Smooth muscle cell (in vitro differentiated cells): ENCODE measurements around the gene LOXHD1. TPM values are rescaled to one million over a fixed set of nuclear protein-coding genes. Genes with fewer than 3 reads are reported as not detected.

Experiments used
- DNase-seq: peaks from one replicate; lab custom pipeline; 2025; ENCODE audit not compliant: unreplicated experiment; lab: John Stamatoyannopoulos, UW
- H2AFZ ChIP-seq: fragments of 200-600 bp; sonication (generic); 2 replicates; pipeline ENCODE4 v1.6.0; 2016; ENCODE audit warnings: antibody characterized with exemption, low read depth, mild to moderate bottlenecking
- H3F3A ChIP-seq: fragments of 200-600 bp; sonication (generic); 2 replicates; pipeline ENCODE4 v1.6.0; 2017; ENCODE audit warnings: antibody characterized with exemption, low read depth
- H3K27ac ChIP-seq: fragments of 200-600 bp; sonication (generic); 2 replicates; pipeline ENCODE4 v1.5.1; 2016; ENCODE audit warnings: low read depth, mild to moderate bottlenecking
- H3K27me3 ChIP-seq: fragments of 200-600 bp; sonication (generic); 2 replicates; pipeline ENCODE4 v1.6.1; 2016; ENCODE audit warnings: low read depth, mild to moderate bottlenecking
- H3K36me3 ChIP-seq: fragments of 200-600 bp; sonication (generic); 2 replicates; pipeline ENCODE4 v1.5.1; 2016; ENCODE audit warnings: low read depth
- H3K4me1 ChIP-seq: fragments of 200-600 bp; sonication (generic); 2 replicates; pipeline ENCODE4 v1.5.1; 2016; ENCODE audit warnings: low read depth
- H3K4me2 ChIP-seq: fragments of 200-600 bp; sonication (generic); 2 replicates; pipeline ENCODE4 v1.6.0; 2016; ENCODE audit warnings: mild to moderate bottlenecking
- H3K4me3 ChIP-seq: fragments of 200-600 bp; sonication (generic); 2 replicates; pipeline ENCODE4 v1.5.1; 2016; ENCODE audit warnings: mild to moderate bottlenecking
- H3K79me2 ChIP-seq: fragments of 200-600 bp; sonication (generic); 2 replicates; pipeline ENCODE4 v1.6.0; 2016; ENCODE audit warnings: low read depth, mild to moderate bottlenecking
- H3K9ac ChIP-seq: fragments of 200-600 bp; sonication (generic); 2 replicates; pipeline ENCODE4 v1.6.0; 2016; ENCODE audit warnings: low read depth
- H3K9me3 ChIP-seq: fragments of 200-600 bp; sonication (generic); replicated peaks from 2 replicates; pipeline ENCODE4 v1.5.1; 2016; ENCODE audit warnings: low read depth
- H4K20me1 ChIP-seq: fragments of 200-600 bp; sonication (generic); 2 replicates; pipeline ENCODE4 v1.6.0; 2016; ENCODE audit warnings: low read depth
- WGBS: methylation state at CpG from one replicate; pipeline ENCODE4 v1.1.7; 2016; ENCODE audit warnings: low lambda C conversion rate; 5-methylcytosine and 5-hydroxymethylcytosine counted together
- polyA plus RNA-seq: library from polyadenylated mRNA; unstranded; fragments of >200 nt; fragmentation: Nextera tagmentation; extraction: Ambion mirVana; gene quantifications from 2 replicates; pipeline ENCODE4 v1.2.1, GENCODE V29; 2016
- total RNA-seq: library from RNA; depleted of rRNA; stranded (reverse); fragments of >200 nt; gene quantifications from 2 replicates; pipeline ENCODE4 v1.2.3, GENCODE V29; 2014
- TF ChIP-seq, protein P1 (sequence below): fragments of 200-600 bp; sonication (generic); IDR thresholded peaks from 2 replicates; pipeline ENCODE4 v1.5.1; 2017; ENCODE audit warnings: borderline replicate concordance, mild to moderate bottlenecking, antibody characterized with exemption; ENCODE audit not compliant: insufficient read depth, poor library complexity, severe bottlenecking

LOXHD1 gene
- total and polyA plus RNA-seq, 2 experiments from 2014 or later: not detected

DNA sequence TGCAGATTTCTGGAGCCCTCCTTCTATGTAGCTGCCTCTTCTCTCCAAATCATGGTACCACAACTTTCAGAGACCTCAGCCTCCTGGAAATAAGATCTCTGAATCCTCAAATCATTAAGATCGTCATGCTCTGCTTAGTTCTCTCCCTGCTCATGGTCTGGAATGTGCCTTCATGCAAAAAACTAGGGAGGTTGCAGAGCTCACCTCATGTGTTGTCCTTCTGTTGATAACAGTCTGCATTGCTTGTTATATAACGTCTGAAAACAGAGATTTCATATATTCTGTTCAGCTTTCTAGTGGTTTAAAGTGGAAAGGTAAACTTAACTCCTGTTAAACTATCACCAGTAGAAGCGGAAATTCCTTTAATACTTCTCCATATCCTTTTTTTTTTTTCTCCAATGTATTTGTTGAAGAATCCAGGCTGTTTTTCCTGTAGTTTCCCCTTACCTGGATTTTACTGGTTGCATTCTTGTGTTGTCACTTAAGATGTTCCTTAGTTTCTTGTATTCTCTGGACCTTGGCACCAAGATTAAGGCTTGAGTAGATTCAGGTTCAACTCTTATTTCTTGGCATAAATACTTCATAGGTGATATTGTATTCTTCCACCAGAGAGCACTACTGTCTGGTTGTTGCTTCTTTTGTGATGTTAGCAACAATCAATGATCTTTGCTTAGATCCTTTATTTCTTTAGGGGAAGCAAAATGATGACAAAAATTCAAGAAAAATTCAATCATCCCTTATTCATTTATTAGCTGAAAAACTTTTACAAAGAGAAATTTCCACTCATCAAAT, 211.3 kb downstream of the LOXHD1 start:
- Histone ChIP-seq H3K27me3 (no peaks in the 10 kb centered on the region), H3K9me3 (no peaks in the 10 kb centered on the region), H3K9ac (no peak overlapping the region), H3K36me3 (no peaks in the 10 kb centered on the region), H4K20me1 (no peaks in the 10 kb centered on the region), H3K4me2 (no peak overlapping the region), H3K27ac (no peak overlapping the region), H3F3A (no peaks in the 10 kb centered on the region), H3K4me3 (no peak overlapping the region), H2AFZ (no peak overlapping the region), H3K79me2 (no peaks in the 10 kb centered on the region), H3K4me1 (no peaks in the 10 kb centered on the region)
- no peak for DNase-seq
- WGBS: 74% methylated on average over 3 of the region's 3 CpGs
- TF ChIP-seq, protein P1, sequence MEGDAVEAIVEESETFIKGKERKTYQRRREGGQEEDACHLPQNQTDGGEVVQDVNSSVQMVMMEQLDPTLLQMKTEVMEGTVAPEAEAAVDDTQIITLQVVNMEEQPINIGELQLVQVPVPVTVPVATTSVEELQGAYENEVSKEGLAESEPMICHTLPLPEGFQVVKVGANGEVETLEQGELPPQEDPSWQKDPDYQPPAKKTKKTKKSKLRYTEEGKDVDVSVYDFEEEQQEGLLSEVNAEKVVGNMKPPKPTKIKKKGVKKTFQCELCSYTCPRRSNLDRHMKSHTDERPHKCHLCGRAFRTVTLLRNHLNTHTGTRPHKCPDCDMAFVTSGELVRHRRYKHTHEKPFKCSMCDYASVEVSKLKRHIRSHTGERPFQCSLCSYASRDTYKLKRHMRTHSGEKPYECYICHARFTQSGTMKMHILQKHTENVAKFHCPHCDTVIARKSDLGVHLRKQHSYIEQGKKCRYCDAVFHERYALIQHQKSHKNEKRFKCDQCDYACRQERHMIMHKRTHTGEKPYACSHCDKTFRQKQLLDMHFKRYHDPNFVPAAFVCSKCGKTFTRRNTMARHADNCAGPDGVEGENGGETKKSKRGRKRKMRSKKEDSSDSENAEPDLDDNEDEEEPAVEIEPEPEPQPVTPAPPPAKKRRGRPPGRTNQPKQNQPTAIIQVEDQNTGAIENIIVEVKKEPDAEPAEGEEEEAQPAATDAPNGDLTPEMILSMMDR: no peak

DNA sequence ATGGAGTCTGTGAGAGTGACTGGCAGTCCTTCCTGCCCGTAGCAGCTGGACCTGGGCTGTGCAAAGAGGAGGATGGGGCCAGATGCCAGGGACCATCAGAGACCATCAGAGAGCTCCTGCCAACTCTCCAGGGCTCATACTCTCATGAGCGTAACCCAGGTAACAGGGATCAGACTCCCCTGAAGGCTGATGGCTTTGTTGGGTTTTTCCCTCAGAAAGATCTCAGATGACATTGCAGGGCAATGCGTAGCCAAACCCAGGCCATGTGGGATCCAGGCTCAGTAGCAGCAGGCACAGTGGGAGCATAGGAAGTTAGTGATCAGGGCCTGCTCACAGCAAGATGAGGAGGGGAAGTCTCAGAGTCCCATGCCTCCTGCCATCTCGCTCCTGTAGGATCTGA, 218.0 kb downstream of the LOXHD1 start:
- 100% methylated on average over 4 of the region's 4 CpGs for WGBS
- H3K4me2 ChIP-seq: no peak overlapping the region
- TF ChIP-seq, protein P1: no peak
- no peak overlapping the region for H3K9ac ChIP-seq
- H4K20me1 ChIP-seq: no peaks in the 10 kb centered on the region
- no peaks in the 10 kb centered on the region for H3K4me1 ChIP-seq
- no peak for DNase-seq
- no peaks in the 10 kb centered on the region for H3K79me2 ChIP-seq
- no peak overlapping the region for H3K27ac ChIP-seq
- H3K4me3 ChIP-seq: no peak overlapping the region
- H3K36me3 ChIP-seq: no peaks in the 10 kb centered on the region
- H3F3A ChIP-seq: no peaks in the 10 kb centered on the region
- H3K27me3 ChIP-seq: no peaks in the 10 kb centered on the region
- no peak overlapping the region for H2AFZ ChIP-seq
- no peaks in the 10 kb centered on the region for H3K9me3 ChIP-seq

DNA sequence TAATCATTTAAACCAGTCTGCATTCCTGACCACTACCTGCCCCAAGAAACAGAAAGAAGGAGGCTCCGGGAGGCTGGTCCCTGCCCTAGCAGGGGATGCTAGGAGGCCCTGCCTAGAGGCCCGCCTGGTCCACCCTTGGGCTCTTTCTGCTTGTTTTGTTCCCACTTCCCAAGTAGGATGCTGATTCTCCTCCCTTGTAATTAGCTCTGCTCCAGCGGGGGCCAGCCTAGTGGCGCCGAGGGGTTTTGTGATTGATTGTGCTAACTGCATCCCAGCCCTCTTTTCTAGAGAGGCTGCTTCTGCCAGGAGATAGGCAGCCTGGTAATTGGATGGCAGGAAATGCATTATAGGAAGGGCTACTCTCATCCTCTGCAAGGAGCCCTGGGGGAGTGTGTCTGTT, 220.0 kb downstream of the LOXHD1 start:
- Histone ChIP-seq H3K4me1 (no peaks in the 10 kb centered on the region), H3K27me3 (no peaks in the 10 kb centered on the region), H4K20me1 (no peaks in the 10 kb centered on the region), H3K9me3 (no peaks in the 10 kb centered on the region), H2AFZ (no peak overlapping the region), H3K9ac (no peak overlapping the region), H3K27ac (no peak overlapping the region), H3K36me3 (no peaks in the 10 kb centered on the region), H3K4me3 (no peak overlapping the region), H3F3A (no peaks in the 10 kb centered on the region), H3K79me2 (no peaks in the 10 kb centered on the region), H3K4me2 (no peak overlapping the region)
- 88% methylated on average over 5 of the region's 5 CpGs for WGBS
- TF ChIP-seq, protein P1: no peak
- DNase-seq: no peak

DNA sequence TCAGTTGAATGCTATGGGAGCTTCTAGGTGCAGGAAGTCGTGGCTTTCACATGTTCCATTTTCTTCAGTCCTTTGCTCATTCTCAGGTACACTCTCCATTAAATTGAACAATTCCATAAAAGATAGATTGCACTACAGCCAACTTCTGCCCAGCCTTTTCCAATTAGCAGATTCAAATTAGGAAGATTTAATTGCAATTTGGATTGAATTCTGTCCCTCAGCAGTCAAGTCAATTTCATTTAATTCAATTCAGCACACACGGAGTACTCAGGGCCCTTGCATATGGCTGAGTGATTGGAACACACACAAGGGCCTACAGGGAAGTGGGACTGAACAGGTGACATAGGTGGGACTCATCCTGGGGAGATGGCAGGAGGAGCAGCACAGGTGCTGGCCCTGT, 220.4 kb downstream of the LOXHD1 start:
- TF ChIP-seq, protein P1: no peak
- no peaks in the 10 kb centered on the region for H3K27me3 ChIP-seq
- no peak for DNase-seq

More for the DNA sequence above, 220.4 kb downstream of the LOXHD1 start:
- Histone ChIP-seq H3K4me1 (peaks cover 3% of the 10 kb centered on the region), H3K79me2 (no peaks in the 10 kb centered on the region), H2AFZ (no peak overlapping the region), H3K9ac (no peak overlapping the region), H3K27ac (no peak overlapping the region), H3K4me2 (no peak overlapping the region), H3F3A (no peaks in the 10 kb centered on the region), H3K4me3 (no peak overlapping the region), H3K36me3 (no peaks in the 10 kb centered on the region), H4K20me1 (no peaks in the 10 kb centered on the region), H3K9me3 (no peaks in the 10 kb centered on the region)
- 88% methylated on average over 2 of the region's 2 CpGs for WGBS
